T-helper 17 cell (primary cell): ENCODE data around the gene LHB. TPM values are rescaled to one million over a fixed set of nuclear protein-coding genes. Genes with fewer than 3 reads are reported as not detected.
A peak's percentile ranks its signal among the peaks of the same experiment; 100 is the strongest.
"Not testable (repeated sequence)": the region's sequence is repeated elsewhere in the genome, so short reads cannot be mapped to it uniquely, and the experiment has no call there.

Experiments used
- ATAC-seq: fragments of 150-1000 bp; cut with Tn5 transposase; 2 replicates; pipeline ENCODE4 v1.10.0; 2021; ENCODE audit warnings: mild to moderate bottlenecking, moderate library complexity
- DNase-seq, 3 donors: peaks; one replicate each; pipeline versions ENCODE4 v3.0.0 to v3.0.0-alpha.2; 2020 to 2021
- H3K9me3 ChIP-seq: one replicate; pipeline ENCODE4 v1.7.0; 2013; ENCODE audit warnings: low read length, mild to moderate bottlenecking; ENCODE audit not compliant: control insufficient read depth, poor library complexity, severe bottlenecking
- H3K27ac Mint-ChIP-seq: one replicate; pipeline ENCODE4 v1.8.0; 2022; ENCODE audit warnings: mild to moderate bottlenecking, moderate library complexity, mixed read lengths
- H3K27me3 Mint-ChIP-seq: one replicate; pipeline ENCODE4 v1.8.0; 2022; ENCODE audit warnings: mixed read lengths
- H3K36me3 Mint-ChIP-seq: one replicate; pipeline ENCODE4 v1.8.0; 2022; ENCODE audit warnings: low read depth, mixed read lengths
- H3K4me1 Mint-ChIP-seq: one replicate; pipeline ENCODE4 v1.8.0; 2022; ENCODE audit warnings: mild to moderate bottlenecking, mixed read lengths
- H3K4me3 Mint-ChIP-seq: one replicate; pipeline ENCODE4 v1.8.0; 2022; ENCODE audit warnings: mild to moderate bottlenecking, moderate library complexity, mixed read lengths
- total RNA-seq, 4 donors: library from RNA in 2 of 4; stranded (reverse) in 2 of 4; gene quantifications; one replicate each; pipeline ENCODE4 v1.2.3 and lab custom pipeline; 2022 to 2026

The LHB gene
- total RNA-seq, 2 donors from 2014 or later: not detected

- not testable (repeated sequence) for H3K4me1 Mint-ChIP-seq, ATAC-seq, H3K4me3 Mint-ChIP-seq, H3K27ac Mint-ChIP-seq, H3K27me3 Mint-ChIP-seq, H3K9me3 ChIP-seq, DNase-seq, H3K36me3 Mint-ChIP-seq
Observed at GRCh38 chr19:49050376-49051033, 33.6 kb upstream of the LHB start.

GRCh38 chr19:49049834-49050233 lies 32.9 kb upstream of the LHB start:
- H3K27ac Mint-ChIP-seq, H3K4me1 Mint-ChIP-seq, H3K9me3 ChIP-seq, H3K36me3 Mint-ChIP-seq, H3K27me3 Mint-ChIP-seq, DNase-seq, ATAC-seq, H3K4me3 Mint-ChIP-seq: not testable (repeated sequence)

GRCh38 chr19:49049011-49049410 lies 32.1 kb upstream of the LHB start, which contains the start of gene CGB8:
TSS of gene CGB8 (minus strand) at chr19:49049111. CDS start at chr19:49048739, 372 bp downstream.
- H3K27ac Mint-ChIP-seq, H3K9me3 ChIP-seq, H3K27me3 Mint-ChIP-seq, H3K36me3 Mint-ChIP-seq, H3K4me1 Mint-ChIP-seq, H3K4me3 Mint-ChIP-seq, ATAC-seq, DNase-seq: not testable (repeated sequence)

GRCh38 chr19:49043548-49043947 lies 26.7 kb upstream of the LHB start, which contains the start of gene CGB5:
TSS of gene CGB5 (plus strand) at chr19:49043848. CDS start at chr19:49044210, 362 bp downstream.
- not testable (repeated sequence) for H3K4me1 Mint-ChIP-seq, H3K4me3 Mint-ChIP-seq, DNase-seq, H3K36me3 Mint-ChIP-seq, ATAC-seq, H3K27ac Mint-ChIP-seq, H3K27me3 Mint-ChIP-seq, H3K9me3 ChIP-seq

GRCh38 chr19:49042666-49043065 lies 25.8 kb upstream of the LHB start:
- H3K4me3 Mint-ChIP-seq, H3K36me3 Mint-ChIP-seq, H3K27me3 Mint-ChIP-seq, H3K9me3 ChIP-seq, H3K4me1 Mint-ChIP-seq, ATAC-seq, H3K27ac Mint-ChIP-seq, DNase-seq: not testable (repeated sequence)

GRCh38 chr19:49042177-49042576 lies 25.3 kb upstream of the LHB start:
- DNase-seq (no peak), ATAC-seq (no peak)
- H3K4me1 Mint-ChIP-seq: no peaks in the 10 kb centered on the region
- H3K36me3 Mint-ChIP-seq: no peaks in the 10 kb centered on the region
- H3K27me3 Mint-ChIP-seq: no peaks in the 10 kb centered on the region
- no peak overlapping the region for H3K4me3 Mint-ChIP-seq
- H3K27ac Mint-ChIP-seq: no peak overlapping the region
- H3K9me3 ChIP-seq: no peaks in the 10 kb centered on the region

- H3K27me3 Mint-ChIP-seq, H3K4me3 Mint-ChIP-seq, DNase-seq, H3K4me1 Mint-ChIP-seq, ATAC-seq, H3K36me3 Mint-ChIP-seq, H3K9me3 ChIP-seq, H3K27ac Mint-ChIP-seq: not testable (repeated sequence)
Observed at GRCh38 chr19:49039736-49040135, 22.8 kb upstream of the LHB start.

- DNase-seq, H3K27ac Mint-ChIP-seq, ATAC-seq: not testable (repeated sequence)
Observed at GRCh38 chr19:49038557-49039276, 21.8 kb upstream of the LHB start.

GRCh38 chr19:49038111-49038510 lies 21.2 kb upstream of the LHB start:
- not testable (repeated sequence) for DNase-seq, H3K4me1 Mint-ChIP-seq, H3K27ac Mint-ChIP-seq, H3K9me3 ChIP-seq, ATAC-seq, H3K36me3 Mint-ChIP-seq, H3K4me3 Mint-ChIP-seq, H3K27me3 Mint-ChIP-seq

More at GRCh38 chr19:49038557-49039276, 21.8 kb upstream of the LHB start:
- not testable (repeated sequence) for H3K27me3 Mint-ChIP-seq, H3K36me3 Mint-ChIP-seq, H3K4me3 Mint-ChIP-seq, H3K9me3 ChIP-seq, H3K4me1 Mint-ChIP-seq

- not testable (repeated sequence) for H3K27me3 Mint-ChIP-seq, H3K9me3 ChIP-seq, ATAC-seq, H3K4me1 Mint-ChIP-seq, DNase-seq, H3K4me3 Mint-ChIP-seq, H3K27ac Mint-ChIP-seq, H3K36me3 Mint-ChIP-seq
Observed at GRCh38 chr19:49036815-49037214, 19.9 kb upstream of the LHB start, which contains the start of gene CGB1. TSS of gene CGB1 (minus strand) at chr19:49036895. CDS start at chr19:49036711, 184 bp downstream.

- peaks cover 12% of the 10 kb centered on the region for H3K27me3 Mint-ChIP-seq
- not testable (repeated sequence) for H3K4me1 Mint-ChIP-seq, H3K36me3 Mint-ChIP-seq, H3K9me3 ChIP-seq
- H3K4me3 Mint-ChIP-seq: peak within 1 kb of the TSS; percentile 58
- H3K27ac Mint-ChIP-seq: peak within 1 kb of the TSS; percentile 75
- ATAC-seq (peak; percentile 79), DNase-seq (peak in 2 of 3 donors; percentile 28 to 31)
Observed at GRCh38 chr19:49031642-49032301, 14.9 kb upstream of the LHB start, which contains the start of gene CGB2. TSS of gene CGB2 (plus strand) at chr19:49031890. CDS start at chr19:49032096, 206 bp downstream.

- not testable (repeated sequence) for DNase-seq, H3K9me3 ChIP-seq, ATAC-seq, H3K27ac Mint-ChIP-seq, H3K4me3 Mint-ChIP-seq, H3K4me1 Mint-ChIP-seq, H3K36me3 Mint-ChIP-seq
- H3K27me3 Mint-ChIP-seq: peaks cover 12% of the 10 kb centered on the region
Observed at GRCh38 chr19:49030323-49030722, 13.4 kb upstream of the LHB start.

- H3K4me3 Mint-ChIP-seq, H3K36me3 Mint-ChIP-seq, ATAC-seq, H3K9me3 ChIP-seq, DNase-seq, H3K27ac Mint-ChIP-seq, H3K4me1 Mint-ChIP-seq: not testable (repeated sequence)
- H3K27me3 Mint-ChIP-seq: peaks cover 12% of the 10 kb centered on the region
Observed at GRCh38 chr19:49029749-49030148, 12.9 kb upstream of the LHB start.
